Measurements from ENCODE around the gene ZNF264. TPM values are rescaled to one million over a fixed set of nuclear protein-coding genes. Genes with fewer than 3 reads are reported as not detected.

ZNF264 gene
- total RNA-seq: 10 to 100 TPM; 35.4 to 50.2 (median 38.9) TPM

- Histone ChIP-seq H3K9me3 (no peaks in the 10 kb centered on the region), H3K4me3 (peak within 1 kb of the TSS; percentile 81), H3K27me3 (no peaks in the 10 kb centered on the region), H3K27ac (peak within 1 kb of the TSS; percentile 81), H3K4me1 (peaks cover 16% of the 10 kb centered on the region), H3K36me3 (peaks cover 29% of the 10 kb centered on the region)
- under 1% methylated on average over 38 of the region's 81 CpGs for WGBS
- peak; percentile 93 to 95 for DNase-seq (ENCODE audit: low spot score in 2 of 2)
- no peak for TF ChIP-seq EP300 (IDR thresholded peaks at IDR 0.05)
- no peak for TF ChIP-seq CTCF (IDR thresholded peaks at IDR 0.05)
- TF ChIP-seq POLR2A (IDR thresholded peaks at IDR 0.05): peak in 1 of 2 donors; percentile 65
- TF ChIP-seq POLR2AphosphoS5 (IDR thresholded peaks at IDR 0.05): peak in 1 of 3 donors; percentile 36
These were observed at the start of gene ZNF264 for GRCh38 chr19:57191141-57192076. Gene ZNF264 (plus strand): TSS chr19:57191500. CDS start chr19:57191914, 414 bp downstream.

GRCh38 chr19:57141699-57142098 lies 49.6 kb upstream of the ZNF264 start:
- TF ChIP-seq CTCF (IDR thresholded peaks at IDR 0.05): no peak
- TF ChIP-seq EP300 (IDR thresholded peaks at IDR 0.05): no peak
- TF ChIP-seq POLR2AphosphoS5 (IDR thresholded peaks at IDR 0.05): no peak
- no peak for TF ChIP-seq POLR2A (IDR thresholded peaks at IDR 0.05)
- Histone ChIP-seq H3K4me3 (no peak overlapping the region), H3K27me3 (no peaks in the 10 kb centered on the region), H3K4me1 (no peaks in the 10 kb centered on the region), H3K27ac (no peak overlapping the region), H3K36me3 (no peaks in the 10 kb centered on the region), H3K9me3 (no peaks in the 10 kb centered on the region)
- 96% methylated on average over 4 of the region's 4 CpGs for WGBS
- DNase-seq (ENCODE audit: low spot score in 2 of 2): no peak

DNA sequence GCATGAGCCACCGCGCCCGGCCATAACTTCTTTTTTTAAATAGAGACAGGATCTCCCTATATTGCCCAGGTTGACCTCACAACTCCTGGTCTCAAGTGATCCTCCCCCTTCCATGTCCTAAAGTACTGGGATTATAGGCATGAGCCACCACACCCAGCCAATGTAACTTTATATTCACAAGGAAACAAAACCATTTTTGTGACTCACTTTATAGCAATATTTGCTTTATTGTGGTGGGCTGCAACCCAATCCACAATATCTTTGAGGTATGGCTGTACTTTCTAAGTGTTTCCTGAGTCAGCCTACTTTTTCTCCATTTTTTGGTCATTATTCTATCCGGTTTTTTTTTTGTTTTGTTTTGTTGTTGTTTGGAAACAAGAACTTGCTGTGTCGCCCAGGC lies 38.4 kb upstream of the ZNF264 start:
- Histone ChIP-seq H3K4me1 (no peaks in the 10 kb centered on the region), H3K4me3 (no peak overlapping the region), H3K27me3 (peaks cover 3% of the 10 kb centered on the region), H3K27ac (no peak overlapping the region), H3K9me3 (no peaks in the 10 kb centered on the region), H3K36me3 (no peaks in the 10 kb centered on the region)
- 77% methylated on average over 5 of the region's 5 CpGs for WGBS
- TF ChIP-seq POLR2AphosphoS5 (IDR thresholded peaks at IDR 0.05) (no peak), EP300 (IDR thresholded peaks at IDR 0.05) (no peak), POLR2A (IDR thresholded peaks at IDR 0.05) (no peak), CTCF (IDR thresholded peaks at IDR 0.05) (no peak)
- DNase-seq (ENCODE audit: low spot score in 2 of 2): no peak

GRCh38 chr19:57161985-57162539 lies 29.2 kb upstream of the ZNF264 start:
- WGBS: 86% methylated on average over 5 of the region's 5 CpGs
- TF ChIP-seq EP300 (IDR thresholded peaks at IDR 0.05) (no peak), CTCF (IDR thresholded peaks at IDR 0.05) (no peak), POLR2A (IDR thresholded peaks at IDR 0.05) (no peak), POLR2AphosphoS5 (IDR thresholded peaks at IDR 0.05) (no peak)
- Histone ChIP-seq H3K36me3 (no peaks in the 10 kb centered on the region), H3K9me3 (no peaks in the 10 kb centered on the region), H3K4me3 (no peak overlapping the region), H3K27ac (no peak overlapping the region), H3K27me3 (no peaks in the 10 kb centered on the region), H3K4me1 (no peaks in the 10 kb centered on the region)
- no peak for DNase-seq (ENCODE audit: low spot score in 2 of 2)

- 69% methylated on average over 7 of the region's 7 CpGs for WGBS
- H3K9me3 ChIP-seq: no peaks in the 10 kb centered on the region
- no peak for TF ChIP-seq POLR2A (IDR thresholded peaks at IDR 0.05)
- TF ChIP-seq CTCF (IDR thresholded peaks at IDR 0.05): no peak
- TF ChIP-seq POLR2AphosphoS5 (IDR thresholded peaks at IDR 0.05): no peak
- TF ChIP-seq EP300 (IDR thresholded peaks at IDR 0.05): no peak
- H3K27ac ChIP-seq: no peak overlapping the region
- H3K4me3 ChIP-seq: no peak overlapping the region
- no peaks in the 10 kb centered on the region for H3K27me3 ChIP-seq
- H3K4me1 ChIP-seq: no peaks in the 10 kb centered on the region
- DNase-seq (ENCODE audit: low spot score in 2 of 2): no peak
- H3K36me3 ChIP-seq: no peaks in the 10 kb centered on the region
These were observed 25.5 kb upstream of the ZNF264 start for GRCh38 chr19:57165846-57166245.

Data from suprapubic skin (tissue), 4 donors.